Measurements from ENCODE around the gene MAML3. TPM values are rescaled to one million over a fixed set of nuclear protein-coding genes. Genes with fewer than 3 reads are reported as not detected.

The MAML3 gene
- polyA plus RNA-seq (ENCODE audit: insufficient read length in 3 of 3) = 10 to 100 TPM; 16.4 to 16.8 (median 16.8) TPM

GRCh38 chr4:140153718-140154571 is at the start of gene MAML3:
Gene MAML3, minus strand, starts transcription at chr4:140154184. Its CDS starts 857 bp downstream, at chr4:140153327.
- DNase-seq (ENCODE audit: low read depth in 3 of 3, low spot score in 2 of 3) = peak; percentile 85 to 88 (median 87)

- no peak for DNase-seq (ENCODE audit: low read depth in 3 of 3, low spot score in 2 of 3)
These were observed 45.0 kb upstream of the MAML3 start for GRCh38 chr4:140198942-140199341.

GRCh38 chr4:140195806-140196205 is 41.8 kb upstream of the MAML3 start:
- no peak for DNase-seq (ENCODE audit: low read depth in 3 of 3, low spot score in 2 of 3)

GRCh38 chr4:140189805-140190204 is 35.8 kb upstream of the MAML3 start:
- DNase-seq (ENCODE audit: low read depth in 3 of 3, low spot score in 2 of 3) = no peak

GRCh38 chr4:140188975-140189374 is 35.0 kb upstream of the MAML3 start:
- no peak for DNase-seq (ENCODE audit: low read depth in 3 of 3, low spot score in 2 of 3)

- DNase-seq (ENCODE audit: low read depth in 3 of 3, low spot score in 2 of 3) = no peak
These were observed 33.3 kb upstream of the MAML3 start for GRCh38 chr4:140187316-140187695.

GRCh38 chr4:140186651-140187315 is 32.8 kb upstream of the MAML3 start:
- no peak for DNase-seq (ENCODE audit: low read depth in 3 of 3, low spot score in 2 of 3)

GRCh38 chr4:140186082-140186438 is 32.1 kb upstream of the MAML3 start:
- no peak for DNase-seq (ENCODE audit: low read depth in 3 of 3, low spot score in 2 of 3)

- DNase-seq (ENCODE audit: low read depth in 3 of 3, low spot score in 2 of 3) = no peak
These were observed 31.6 kb upstream of the MAML3 start for GRCh38 chr4:140185412-140186081.

- no peak for DNase-seq (ENCODE audit: low read depth in 3 of 3, low spot score in 2 of 3)
These were observed 29.3 kb upstream of the MAML3 start for GRCh38 chr4:140183270-140183669.

- DNase-seq (ENCODE audit: low read depth in 3 of 3, low spot score in 2 of 3) = no peak
These were observed 26.6 kb upstream of the MAML3 start for GRCh38 chr4:140180577-140180976.

- DNase-seq (ENCODE audit: low read depth in 3 of 3, low spot score in 2 of 3) = no peak
These were observed 22.8 kb upstream of the MAML3 start for GRCh38 chr4:140176735-140177134.

- no peak for DNase-seq (ENCODE audit: low read depth in 3 of 3, low spot score in 2 of 3)
These were observed 20.6 kb upstream of the MAML3 start for GRCh38 chr4:140174543-140174942.

GRCh38 chr4:140172960-140173359 is 19.0 kb upstream of the MAML3 start:
- DNase-seq (ENCODE audit: low read depth in 3 of 3, low spot score in 2 of 3) = no peak

- DNase-seq (ENCODE audit: low read depth in 3 of 3, low spot score in 2 of 3) = no peak
These were observed 16.3 kb upstream of the MAML3 start for GRCh38 chr4:140170299-140170698.

- DNase-seq (ENCODE audit: low read depth in 3 of 3, low spot score in 2 of 3) = no peak
These were observed 15.0 kb upstream of the MAML3 start for GRCh38 chr4:140168936-140169335.

GRCh38 chr4:140168474-140168873 is 14.5 kb upstream of the MAML3 start:
- no peak for DNase-seq (ENCODE audit: low read depth in 3 of 3, low spot score in 2 of 3)

GRCh38 chr4:140163029-140163810 is 9.2 kb upstream of the MAML3 start:
- no peak for DNase-seq (ENCODE audit: low read depth in 3 of 3, low spot score in 2 of 3)

- no peak for DNase-seq (ENCODE audit: low read depth in 3 of 3, low spot score in 2 of 3)
These were observed 8.6 kb upstream of the MAML3 start for GRCh38 chr4:140162596-140162995.

- no peak for DNase-seq (ENCODE audit: low read depth in 3 of 3, low spot score in 2 of 3)
These were observed 4.5 kb upstream of the MAML3 start for GRCh38 chr4:140158365-140159030.
